ENCODE measurements around the gene TRIM28. TPM values are rescaled to one million over a fixed set of nuclear protein-coding genes. Genes with fewer than 3 reads are reported as not detected.
A peak's percentile ranks its signal among the peaks of the same experiment; 100 is the strongest.

The TRIM28 gene
- total RNA-seq, 3 donors from 2014 or later, result 180 to 308 (median 202) TPM

GRCh38 chr19:58553799-58554493 is 10.1 kb downstream of the TRIM28 start:
- no peak for TF ChIP-seq CTCF (IDR thresholded peaks at IDR 0.05)
- no peaks in the 10 kb centered on the region for H3K9me3 ChIP-seq
- DNase-seq (peak in 2 of 3 donors; percentile 41 to 64), ATAC-seq (no peak)
- H3K4me3 ChIP-seq, result peak overlapping the region; percentile 62
- intact Hi-C loops (cut with DNase I, micrococcal nuclease), result no loop called here
- peaks cover 28% of the 10 kb centered on the region for H3K36me3 ChIP-seq (ENCODE audit: low read depth)
- peaks cover 18% of the 10 kb centered on the region for H3K4me1 ChIP-seq (ENCODE audit: low read depth)

GRCh38 chr19:58554494-58555368 is 10.9 kb downstream of the TRIM28 start, which contains the start of gene CHMP2A:
Gene CHMP2A (minus strand): TSS chr19:58555105. CDS start chr19:58554212, 893 bp downstream.
- intact Hi-C loops (cut with DNase I, micrococcal nuclease), result no loop called here
- peak; percentile 64 for ATAC-seq

GRCh38 chr19:58555369-58555885 is 11.6 kb downstream of the TRIM28 start:
- no peak for TF ChIP-seq CTCF (IDR thresholded peaks at IDR 0.05)
- H3K4me3 ChIP-seq, result peak overlapping the region; percentile 62
- H3K36me3 ChIP-seq (ENCODE audit: low read depth), result peaks cover 13% of the 10 kb centered on the region
- no peak for ATAC-seq
- peaks cover 25% of the 10 kb centered on the region for H3K4me1 ChIP-seq (ENCODE audit: low read depth)
- intact Hi-C loops (cut with DNase I, micrococcal nuclease), result no loop called here
- H3K9me3 ChIP-seq, result no peaks in the 10 kb centered on the region
- peak in 1 of 3 donors; percentile 56 for DNase-seq

More at GRCh38 chr19:58554494-58555368, 10.9 kb downstream of the TRIM28 start, which contains the start of gene CHMP2A:
- Histone ChIP-seq H3K9me3 (no peaks in the 10 kb centered on the region), H3K4me1 (ENCODE audit: low read depth) (peaks cover 19% of the 10 kb centered on the region), H3K4me3 (peak within 1 kb of the TSS; percentile 62), H3K36me3 (ENCODE audit: low read depth) (peaks cover 20% of the 10 kb centered on the region)
- TF ChIP-seq CTCF (IDR thresholded peaks at IDR 0.05), result no peak
- peak; percentile 99 for DNase-seq

GRCh38 chr19:58555920-58556621 is 12.2 kb downstream of the TRIM28 start:
- no peak for ATAC-seq
- Histone ChIP-seq H3K4me1 (ENCODE audit: low read depth) (peaks cover 25% of the 10 kb centered on the region), H3K36me3 (ENCODE audit: low read depth) (peaks cover 10% of the 10 kb centered on the region), H3K4me3 (no peak overlapping the region), H3K9me3 (no peaks in the 10 kb centered on the region)
- TF ChIP-seq CTCF (IDR thresholded peaks at IDR 0.05), result no peak
- DNase-seq, result peak in 2 of 3 donors; percentile 54 to 68
- intact Hi-C loops (cut with DNase I, micrococcal nuclease), result no loop called here

GRCh38 chr19:58556622-58557220 is 12.9 kb downstream of the TRIM28 start:
- ATAC-seq (no peak), DNase-seq (peak in 2 of 3 donors; percentile 7 to 45)
- no peak for TF ChIP-seq CTCF (IDR thresholded peaks at IDR 0.05)
- H3K4me3 ChIP-seq, result no peak overlapping the region
- H3K4me1 ChIP-seq (ENCODE audit: low read depth), result peaks cover 28% of the 10 kb centered on the region
- H3K36me3 ChIP-seq (ENCODE audit: low read depth), result peaks cover 8% of the 10 kb centered on the region
- intact Hi-C loops (cut with DNase I, micrococcal nuclease), result no loop called here
- no peaks in the 10 kb centered on the region for H3K9me3 ChIP-seq
